Activated CD4-positive, alpha-beta T cell treated with anti-CD3 and anti-CD28 coated beads for 1 hour (primary cell): Measurements from ENCODE around the gene AIDA.
"Not testable (repeated sequence)": the region's sequence is repeated elsewhere in the genome, so short reads cannot be mapped to it uniquely, and the experiment has no call there.

Experiments used
- DNase-seq: peaks from one replicate; pipeline ENCODE4 v3.0.0-alpha.2; 2020

The AIDA gene

GRCh38 chr1:222712253-222713090, at the start of gene AIDA, which contains the start of gene BROX:
Gene AIDA (minus strand): TSS chr1:222712491. CDS start chr1:222712317, 174 bp downstream.
Gene BROX (plus strand): TSS chr1:222712564. CDS start chr1:222715700, 3,136 bp downstream.
- peak; percentile 91 for DNase-seq

GRCh38 chr1:222761083-222761482, 48.8 kb upstream of the AIDA start:
- DNase-seq: no peak

- DNase-seq: no peak
Measured at GRCh38 chr1:222759451-222760035, 47.3 kb upstream of the AIDA start.

- no peak for DNase-seq
Measured at GRCh38 chr1:222757646-222758268, 45.5 kb upstream of the AIDA start.

GRCh38 chr1:222754366-222755139, 42.3 kb upstream of the AIDA start:
- no peak for DNase-seq

- no peak for DNase-seq
Measured at GRCh38 chr1:222751255-222751654, 39.0 kb upstream of the AIDA start.

GRCh38 chr1:222750651-222751050, 38.4 kb upstream of the AIDA start:
- DNase-seq: no peak

- DNase-seq: no peak
Measured at GRCh38 chr1:222749927-222750326, 37.6 kb upstream of the AIDA start.

GRCh38 chr1:222741630-222742457, 29.6 kb upstream of the AIDA start:
- DNase-seq: not testable (repeated sequence)

- no peak for DNase-seq
Measured at GRCh38 chr1:222739929-222740328, 27.6 kb upstream of the AIDA start.

- no peak for DNase-seq
Measured at GRCh38 chr1:222739465-222739864, 27.2 kb upstream of the AIDA start.

GRCh38 chr1:222736972-222737371, 24.7 kb upstream of the AIDA start, which contains the start of gene FAM177B:
Gene FAM177B (plus strand): TSS chr1:222737202. CDS start chr1:222746546, 9,344 bp downstream.
- DNase-seq: no peak

- DNase-seq: no peak
Measured at GRCh38 chr1:222736470-222736869, 24.2 kb upstream of the AIDA start.

- DNase-seq: no peak
Measured at GRCh38 chr1:222734740-222735139, 22.4 kb upstream of the AIDA start.

- DNase-seq: no peak
Measured at GRCh38 chr1:222732216-222733159, 20.2 kb upstream of the AIDA start.

- DNase-seq: no peak
Measured at GRCh38 chr1:222730866-222731265, 18.6 kb upstream of the AIDA start.

GRCh38 chr1:222728746-222729145, 16.5 kb upstream of the AIDA start:
- no peak for DNase-seq

- DNase-seq: no peak
Measured at GRCh38 chr1:222716393-222716792, 4.1 kb upstream of the AIDA start.

- peak; percentile 79 for DNase-seq
Measured at GRCh38 chr1:222713091-222713961, 1.0 kb upstream of the AIDA start.
